Vagina (tissue), 2 donors: Measurements from ENCODE around the gene DAB2IP.

ENCODE experiments used
- CTCF ChIP-seq, 3 experiments: fragments of 450-650 bp in 2 of 3; fragments of 200-600 bp in 1 of 3; sonication (generic) in 1 of 3; IDR thresholded peaks; one replicate each; pipeline ENCODE4 v1.5.1; 2017 to 2019; ENCODE audit warnings: antibody characterized with exemption in 3 of 3, mild to moderate bottlenecking in 2 of 3, moderate library complexity in 2 of 3
- POLR2AphosphoS5 ChIP-seq, 2 donors: sonication (generic); formaldehyde crosslinking; IDR thresholded peaks; one replicate each; pipeline ENCODE4 v1.9.0; 2017; ENCODE audit warnings: antibody characterized with exemption in 2 of 2, mild to moderate bottlenecking in 2 of 2, low read depth in 1 of 2; ENCODE audit not compliant: insufficient read depth in 1 of 2

- TF ChIP-seq CTCF (IDR thresholded peaks at IDR 0.05) (no peak), POLR2AphosphoS5 (IDR thresholded peaks at IDR 0.05; ENCODE audit: insufficient read depth in 1 of 2, low read depth in 1 of 2) (no peak)
Measured at GRCh38 chr9:121670431-121670830, 19.0 kb downstream of the DAB2IP start.
